ENCODE data around the gene KIF1A. TPM values are rescaled to one million over a fixed set of nuclear protein-coding genes. Genes with fewer than 3 reads are reported as not detected.

KIF1A gene
- total RNA-seq, 2 experiments from 2014 or later = not detected

- no peak overlapping the region for H3K4me3 Mint-ChIP-seq
- no peaks in the 10 kb centered on the region for H3K4me1 Mint-ChIP-seq (ENCODE audit: low read depth)
- H3K4me1 ChIP-seq (ENCODE audit: insufficient read depth, low read length) = no peaks in the 10 kb centered on the region
- CTCF ChIA-PET = no interaction called here
- DNase-seq = peak in 1 of 14 experiments; percentile 2
- peaks cover 15% of the 10 kb centered on the region for H3K27me3 Mint-ChIP-seq
- no peaks in the 10 kb centered on the region for H3K9me3 Mint-ChIP-seq
- H3K27ac Mint-ChIP-seq = no peak overlapping the region
- H3K9me3 ChIP-seq (ENCODE audit: control insufficient read depth in 1 of 2, insufficient read depth in 1 of 2, low read length in 2 of 2) = no peaks in the 10 kb centered on the region
- no peaks in the 10 kb centered on the region for H3K36me3 ChIP-seq (ENCODE audit: insufficient read depth, low read length)
- H3K27ac ChIP-seq (ENCODE audit: low read depth in 1 of 2, low read length in 2 of 2) = no peak overlapping the region
- intact Hi-C loops (cut with DNase I, micrococcal nuclease) = loop anchor here in 1 of 2 experiments (10.0 kb wide), 1 partner anchor 93 kb away; no protein-coding TSS in a partner anchor
- POLR2A ChIA-PET = no interaction called here
- no peaks in the 10 kb centered on the region for H3K27me3 ChIP-seq (ENCODE audit: control insufficient read depth in 1 of 2, insufficient read depth in 2 of 2, low read length in 2 of 2)
- no peak overlapping the region for H3K4me3 ChIP-seq (ENCODE audit: low read length)
- ATAC-seq (ENCODE audit: poor library complexity) = no peak
- H3K36me3 Mint-ChIP-seq (ENCODE audit: low read depth) = no peaks in the 10 kb centered on the region
- TF ChIP-seq, protein P1, sequence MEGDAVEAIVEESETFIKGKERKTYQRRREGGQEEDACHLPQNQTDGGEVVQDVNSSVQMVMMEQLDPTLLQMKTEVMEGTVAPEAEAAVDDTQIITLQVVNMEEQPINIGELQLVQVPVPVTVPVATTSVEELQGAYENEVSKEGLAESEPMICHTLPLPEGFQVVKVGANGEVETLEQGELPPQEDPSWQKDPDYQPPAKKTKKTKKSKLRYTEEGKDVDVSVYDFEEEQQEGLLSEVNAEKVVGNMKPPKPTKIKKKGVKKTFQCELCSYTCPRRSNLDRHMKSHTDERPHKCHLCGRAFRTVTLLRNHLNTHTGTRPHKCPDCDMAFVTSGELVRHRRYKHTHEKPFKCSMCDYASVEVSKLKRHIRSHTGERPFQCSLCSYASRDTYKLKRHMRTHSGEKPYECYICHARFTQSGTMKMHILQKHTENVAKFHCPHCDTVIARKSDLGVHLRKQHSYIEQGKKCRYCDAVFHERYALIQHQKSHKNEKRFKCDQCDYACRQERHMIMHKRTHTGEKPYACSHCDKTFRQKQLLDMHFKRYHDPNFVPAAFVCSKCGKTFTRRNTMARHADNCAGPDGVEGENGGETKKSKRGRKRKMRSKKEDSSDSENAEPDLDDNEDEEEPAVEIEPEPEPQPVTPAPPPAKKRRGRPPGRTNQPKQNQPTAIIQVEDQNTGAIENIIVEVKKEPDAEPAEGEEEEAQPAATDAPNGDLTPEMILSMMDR (IDR thresholded peaks at IDR 0.05) = no peak
Measured at GRCh38 chr2:240791821-240792628, 28.0 kb downstream of the KIF1A start.

- H3K36me3 ChIP-seq (ENCODE audit: insufficient read depth, low read length) = no peaks in the 10 kb centered on the region
- Mint-ChIP-seq H3K4me1 (ENCODE audit: low read depth) (no peaks in the 10 kb centered on the region), H3K9me3 (no peaks in the 10 kb centered on the region), H3K27me3 (peaks cover 8% of the 10 kb centered on the region), H3K36me3 (ENCODE audit: low read depth) (no peaks in the 10 kb centered on the region), H3K27ac (no peak overlapping the region), H3K4me3 (no peak overlapping the region)
- no peaks in the 10 kb centered on the region for H3K4me1 ChIP-seq (ENCODE audit: insufficient read depth, low read length)
- no peak for ATAC-seq (ENCODE audit: poor library complexity)
- peak in 1 of 14 experiments; percentile 1 for DNase-seq
- ChIA-PET CTCF (no interaction called here), POLR2A (no interaction called here)
- H3K27ac ChIP-seq (ENCODE audit: low read depth in 1 of 2, low read length in 2 of 2) = no peak overlapping the region
- H3K9me3 ChIP-seq (ENCODE audit: control insufficient read depth in 1 of 2, insufficient read depth in 1 of 2, low read length in 2 of 2) = no peaks in the 10 kb centered on the region
- no peak overlapping the region for H3K4me3 ChIP-seq (ENCODE audit: low read length)
- intact Hi-C loops (cut with DNase I, micrococcal nuclease) = loop anchor here in 1 of 2 experiments (10.0 kb wide), 1 partner anchor 93 kb away; no protein-coding TSS in a partner anchor
- H3K27me3 ChIP-seq (ENCODE audit: control insufficient read depth in 1 of 2, insufficient read depth in 2 of 2, low read length in 2 of 2) = peaks cover 0 to 1% of the 10 kb centered on the region in 2 experiments
- TF ChIP-seq, protein P1 (IDR thresholded peaks at IDR 0.05) = no peak
Measured at GRCh38 chr2:240791221-240791800, 28.7 kb downstream of the KIF1A start.

DNA sequence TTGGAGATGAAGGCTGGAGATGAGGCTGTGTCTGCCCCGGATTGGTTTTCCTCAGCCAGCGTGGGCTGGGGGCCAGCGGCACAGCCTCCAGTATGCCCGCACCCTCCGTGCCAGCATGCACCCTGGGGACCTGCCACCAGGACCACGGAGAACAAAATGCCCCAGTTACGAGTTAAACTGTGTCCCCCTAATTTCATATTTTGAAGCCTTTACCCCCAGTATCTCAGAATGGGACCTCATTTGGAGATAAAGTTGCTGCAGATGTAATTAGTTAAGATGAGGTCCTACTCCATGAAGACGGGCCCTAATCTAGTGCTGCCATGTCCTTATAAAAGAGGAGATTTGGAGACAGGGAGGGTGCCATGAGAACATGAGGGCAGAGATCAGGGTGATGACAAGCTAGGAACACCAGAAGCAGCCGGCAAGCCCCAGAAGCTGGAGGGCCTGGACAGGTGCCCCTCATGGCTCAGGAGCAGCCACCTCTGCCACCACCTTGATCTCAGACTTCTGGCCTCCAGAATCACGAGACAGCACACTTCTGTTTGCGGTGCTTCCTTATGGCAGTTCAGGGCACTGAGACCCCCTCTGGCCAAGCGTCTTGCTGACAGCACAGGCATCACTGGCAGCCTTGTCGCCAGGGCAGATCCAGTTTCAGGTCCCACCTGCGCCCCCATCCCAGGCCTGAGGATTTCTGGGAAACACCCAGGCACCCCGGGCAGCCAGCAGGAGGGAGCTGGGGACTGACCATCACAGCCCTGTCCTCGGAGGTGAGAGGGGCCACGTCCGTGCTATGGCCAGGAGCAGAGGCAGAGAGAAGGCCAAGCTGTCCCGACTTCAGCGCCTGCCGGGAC lies 29.4 kb downstream of the KIF1A start:
- H3K36me3 ChIP-seq (ENCODE audit: insufficient read depth, low read length) = no peaks in the 10 kb centered on the region
- H3K4me1 Mint-ChIP-seq (ENCODE audit: low read depth) = no peaks in the 10 kb centered on the region
- H3K4me3 ChIP-seq (ENCODE audit: low read length) = no peak overlapping the region
- POLR2A ChIA-PET = no interaction called here
- peaks cover 0 to 2% of the 10 kb centered on the region in 2 experiments for H3K27me3 ChIP-seq (ENCODE audit: control insufficient read depth in 1 of 2, insufficient read depth in 2 of 2, low read length in 2 of 2)
- no peaks in the 10 kb centered on the region for H3K9me3 ChIP-seq (ENCODE audit: control insufficient read depth in 1 of 2, insufficient read depth in 1 of 2, low read length in 2 of 2)
- CTCF ChIA-PET = no interaction called here
- H3K36me3 Mint-ChIP-seq (ENCODE audit: low read depth) = no peaks in the 10 kb centered on the region
- H3K4me1 ChIP-seq (ENCODE audit: insufficient read depth, low read length) = no peaks in the 10 kb centered on the region
- DNase-seq (peak in 1 of 14 experiments; percentile 3), ATAC-seq (ENCODE audit: poor library complexity) (no peak)
- no peak overlapping the region for H3K27ac Mint-ChIP-seq
- peaks cover 7% of the 10 kb centered on the region for H3K27me3 Mint-ChIP-seq
- TF ChIP-seq, protein P1 (IDR thresholded peaks at IDR 0.05) = no peak
- H3K4me3 Mint-ChIP-seq = no peak overlapping the region
- H3K27ac ChIP-seq (ENCODE audit: low read depth in 1 of 2, low read length in 2 of 2) = no peak overlapping the region
- H3K9me3 Mint-ChIP-seq = no peaks in the 10 kb centered on the region
- intact Hi-C loops (cut with DNase I, micrococcal nuclease) = loop anchor here in 1 of 2 experiments (10.0 kb wide), 1 partner anchor 94 kb away; no protein-coding TSS in a partner anchor
